Measurements from ENCODE around the gene TLE1. TPM values are rescaled to one million over a fixed set of nuclear protein-coding genes. Genes with fewer than 3 reads are reported as not detected.
A peak's percentile ranks its signal among the peaks of the same experiment; 100 is the strongest.

TLE1 gene
- total and polyA plus RNA-seq, 2 experiments from 2014 or later: 100 to 117 TPM

- Histone ChIP-seq H3K4me1 (ENCODE audit: insufficient read depth) (peaks cover 18% of the 10 kb centered on the region), H3K4me2 (no peak overlapping the region), H3K27me3 (no peaks in the 10 kb centered on the region), H3K9me2 (replicated peaks; ENCODE audit: insufficient read depth) (no peaks in the 10 kb centered on the region), H4K20me1 (ENCODE audit: insufficient read depth, poor library complexity, severe bottlenecking) (no peaks in the 10 kb centered on the region), H3K36me3 (replicated peaks; ENCODE audit: insufficient read depth, low read depth) (no peaks in the 10 kb centered on the region), H3K79me2 (no peaks in the 10 kb centered on the region), H2AFZ (no peak overlapping the region), H3K27ac (peak overlapping the region; percentile 38), H3K4me3 (no peak overlapping the region), H3K9me3 (ENCODE audit: low read depth) (no peaks in the 10 kb centered on the region)
- 60% methylated on average over 6 of the region's 6 CpGs for WGBS (ENCODE audit: low lambda C conversion rate, missing lambda C conversion rate)
- TF ChIP-seq, protein P1, sequence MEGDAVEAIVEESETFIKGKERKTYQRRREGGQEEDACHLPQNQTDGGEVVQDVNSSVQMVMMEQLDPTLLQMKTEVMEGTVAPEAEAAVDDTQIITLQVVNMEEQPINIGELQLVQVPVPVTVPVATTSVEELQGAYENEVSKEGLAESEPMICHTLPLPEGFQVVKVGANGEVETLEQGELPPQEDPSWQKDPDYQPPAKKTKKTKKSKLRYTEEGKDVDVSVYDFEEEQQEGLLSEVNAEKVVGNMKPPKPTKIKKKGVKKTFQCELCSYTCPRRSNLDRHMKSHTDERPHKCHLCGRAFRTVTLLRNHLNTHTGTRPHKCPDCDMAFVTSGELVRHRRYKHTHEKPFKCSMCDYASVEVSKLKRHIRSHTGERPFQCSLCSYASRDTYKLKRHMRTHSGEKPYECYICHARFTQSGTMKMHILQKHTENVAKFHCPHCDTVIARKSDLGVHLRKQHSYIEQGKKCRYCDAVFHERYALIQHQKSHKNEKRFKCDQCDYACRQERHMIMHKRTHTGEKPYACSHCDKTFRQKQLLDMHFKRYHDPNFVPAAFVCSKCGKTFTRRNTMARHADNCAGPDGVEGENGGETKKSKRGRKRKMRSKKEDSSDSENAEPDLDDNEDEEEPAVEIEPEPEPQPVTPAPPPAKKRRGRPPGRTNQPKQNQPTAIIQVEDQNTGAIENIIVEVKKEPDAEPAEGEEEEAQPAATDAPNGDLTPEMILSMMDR (IDR thresholded peaks at IDR 0.05; ENCODE audit: poor library complexity): no peak
- no peak for TF ChIP-seq EZH2phosphoT487 (IDR thresholded peaks at IDR 0.05; ENCODE audit: low read depth, severe bottlenecking, unreplicated experiment)
- no peak for DNase-seq (ENCODE audit: low spot score)
Observed at GRCh38 chr9:81718244-81718643, 28.9 kb upstream of the TLE1 start.

- Histone ChIP-seq H3K4me1 (ENCODE audit: insufficient read depth) (peaks cover 18% of the 10 kb centered on the region), H3K9me2 (replicated peaks; ENCODE audit: insufficient read depth) (no peaks in the 10 kb centered on the region), H3K9me3 (ENCODE audit: low read depth) (no peaks in the 10 kb centered on the region), H3K4me3 (no peak overlapping the region), H3K27ac (peak overlapping the region; percentile 47), H4K20me1 (ENCODE audit: insufficient read depth, poor library complexity, severe bottlenecking) (no peaks in the 10 kb centered on the region), H3K36me3 (replicated peaks; ENCODE audit: insufficient read depth, low read depth) (no peaks in the 10 kb centered on the region), H3K4me2 (no peak overlapping the region), H3K27me3 (no peaks in the 10 kb centered on the region), H3K79me2 (no peaks in the 10 kb centered on the region), H2AFZ (no peak overlapping the region)
- DNase-seq (ENCODE audit: low spot score): peak; percentile 8
- TF ChIP-seq EZH2 (IDR thresholded peaks at IDR 0.05; ENCODE audit: borderline replicate concordance): no peak
- TF ChIP-seq, protein P1 (IDR thresholded peaks at IDR 0.05; ENCODE audit: poor library complexity): no peak
- TF ChIP-seq EZH2phosphoT487 (IDR thresholded peaks at IDR 0.05; ENCODE audit: low read depth, severe bottlenecking, unreplicated experiment): no peak
Observed at GRCh38 chr9:81717747-81718077, 28.4 kb upstream of the TLE1 start.

- no peak overlapping the region for H2AFZ ChIP-seq
- H3K79me2 ChIP-seq: no peaks in the 10 kb centered on the region
- H3K27ac ChIP-seq: peak overlapping the region; percentile 47
- no peaks in the 10 kb centered on the region for H3K27me3 ChIP-seq
- no peaks in the 10 kb centered on the region for H3K36me3 ChIP-seq (replicated peaks; ENCODE audit: insufficient read depth, low read depth)
- H4K20me1 ChIP-seq (ENCODE audit: insufficient read depth, poor library complexity, severe bottlenecking): no peaks in the 10 kb centered on the region
- H3K9me3 ChIP-seq (ENCODE audit: low read depth): no peaks in the 10 kb centered on the region
- WGBS (ENCODE audit: low lambda C conversion rate, missing lambda C conversion rate): 43% methylated on average over 5 of the region's 5 CpGs
- H3K9me2 ChIP-seq (replicated peaks; ENCODE audit: insufficient read depth): no peaks in the 10 kb centered on the region
- H3K4me3 ChIP-seq: no peak overlapping the region
- no peak for DNase-seq (ENCODE audit: low spot score)
- no peak for TF ChIP-seq EZH2phosphoT487 (IDR thresholded peaks at IDR 0.05; ENCODE audit: low read depth, severe bottlenecking, unreplicated experiment)
- TF ChIP-seq, protein P1 (IDR thresholded peaks at IDR 0.05; ENCODE audit: poor library complexity): no peak
- TF ChIP-seq EZH2 (IDR thresholded peaks at IDR 0.05; ENCODE audit: borderline replicate concordance): no peak
- H3K4me1 ChIP-seq (ENCODE audit: insufficient read depth): peaks cover 18% of the 10 kb centered on the region
- no peak overlapping the region for H3K4me2 ChIP-seq
Observed at GRCh38 chr9:81717061-81717746, 27.9 kb upstream of the TLE1 start.

Measured in hepatocyte (in vitro differentiated cells).